NCI-H524 treated with DMSO at 0.1 percent for 48 hours (cell line): ENCODE results near the gene RAB8B.
A peak's percentile ranks its signal among the peaks of the same experiment; 100 is the strongest.

ENCODE experiments used
- DNase-seq: peaks from one replicate; lab custom pipeline; 2025; lab: John Stamatoyannopoulos, UW

Gene RAB8B

DNA sequence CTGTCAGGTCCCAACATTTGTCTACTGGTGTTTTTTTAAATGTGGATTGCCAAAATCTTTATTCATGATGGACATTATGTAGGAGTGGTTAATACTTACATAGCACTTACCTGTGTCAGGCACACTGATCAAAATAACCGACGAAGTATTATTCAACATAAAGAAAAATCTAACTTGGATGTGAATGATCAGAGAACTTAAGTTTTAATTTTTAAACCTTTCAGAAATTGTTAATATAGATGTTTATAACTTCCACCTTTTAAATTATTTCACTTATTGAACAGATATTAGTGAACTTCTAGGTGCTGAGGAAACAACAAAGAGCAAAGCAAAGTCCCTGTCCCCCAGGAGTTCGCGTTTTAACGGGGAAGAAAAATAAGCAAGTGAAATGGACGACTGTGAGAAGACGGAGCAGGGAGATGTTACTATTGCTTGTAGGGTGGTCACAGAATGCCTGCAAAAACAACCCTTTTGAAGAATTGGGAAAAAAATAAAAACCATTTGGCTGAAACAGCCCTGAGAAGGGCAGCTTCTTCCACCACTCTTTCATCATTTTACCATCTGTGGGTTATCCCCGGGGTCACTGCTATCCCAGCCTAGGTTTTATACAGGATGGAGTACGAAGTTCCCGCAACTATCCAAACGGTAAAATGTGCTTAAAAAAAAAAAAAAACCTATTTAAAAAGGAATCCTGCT is 87.1 kb downstream of the RAB8B start:
- DNase-seq = no peak

DNA sequence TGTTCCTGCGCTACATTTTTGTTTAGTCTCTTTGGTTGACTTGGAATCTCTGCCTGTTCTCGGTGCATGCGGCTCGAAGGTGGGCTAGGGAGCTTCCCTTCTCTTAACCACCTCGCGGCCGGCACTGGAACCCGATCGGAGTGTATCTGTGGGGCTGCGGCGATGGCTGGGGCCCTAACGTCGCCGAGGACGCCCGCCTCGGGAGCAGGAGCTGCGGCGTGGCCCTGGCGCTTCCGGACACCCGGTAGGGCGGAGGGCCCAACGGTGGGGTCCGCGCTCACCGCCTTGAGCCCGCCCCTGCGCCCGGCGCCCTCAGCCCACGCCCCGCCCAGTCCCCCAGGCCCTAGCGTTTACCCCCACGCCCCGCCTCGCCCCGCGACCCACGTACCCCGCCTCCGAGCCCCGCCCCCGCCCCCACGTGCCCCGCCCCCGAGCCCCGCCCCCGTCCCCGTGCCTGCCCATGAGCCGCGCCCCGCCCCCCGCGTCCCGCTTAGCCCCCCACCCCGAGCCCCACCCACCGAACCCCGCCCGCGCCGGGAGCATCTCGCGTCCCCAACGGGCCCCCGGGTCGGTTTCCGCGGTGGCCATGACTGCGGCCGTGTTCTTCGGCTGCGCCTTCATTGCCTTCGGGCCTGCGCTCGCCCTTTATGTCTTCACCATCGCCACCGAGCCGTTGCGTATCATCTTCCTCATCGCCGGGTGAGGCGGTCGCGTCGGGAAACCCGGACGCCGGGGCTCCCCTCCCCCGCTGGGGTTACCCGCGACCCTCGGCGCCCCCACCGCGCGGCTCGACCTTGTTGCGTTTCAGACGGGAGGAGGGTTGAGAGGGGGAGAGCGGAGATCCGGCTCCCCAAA is 87.9 kb downstream of the RAB8B start, which contains the start of gene APH1B:
TSS of gene APH1B (plus strand) at position 568 of the 855 bp plus-strand sequence. CDS start at position 587, 19 bp downstream.
- DNase-seq = peak; percentile 24

DNA sequence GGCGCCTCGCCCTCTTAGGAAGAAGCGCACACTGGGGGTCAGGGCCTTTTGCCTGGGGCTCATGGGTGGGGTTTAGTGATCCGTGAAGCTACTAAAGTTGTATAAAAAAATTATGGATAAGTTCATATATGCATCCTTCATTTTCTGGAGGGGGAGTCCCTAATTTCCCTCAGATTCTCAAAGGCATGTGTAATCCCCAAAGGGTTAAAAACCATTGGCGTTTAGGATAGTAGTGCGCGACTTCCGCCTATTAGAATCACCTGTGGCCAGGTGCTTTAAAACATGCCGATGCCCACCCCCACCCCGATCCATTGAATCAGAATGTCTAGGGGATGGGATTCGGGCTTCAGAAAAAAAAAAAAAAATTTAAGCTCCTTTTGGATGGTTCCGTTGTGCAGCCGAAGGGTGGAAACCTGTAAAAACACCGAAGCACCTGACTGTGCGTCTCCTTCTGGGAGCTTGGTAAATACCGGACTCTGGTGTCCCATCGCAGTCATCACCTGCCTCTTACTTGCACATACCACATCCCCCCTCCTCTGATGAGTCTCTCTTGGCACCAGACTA is 88.6 kb downstream of the RAB8B start:
- no peak for DNase-seq

DNA sequence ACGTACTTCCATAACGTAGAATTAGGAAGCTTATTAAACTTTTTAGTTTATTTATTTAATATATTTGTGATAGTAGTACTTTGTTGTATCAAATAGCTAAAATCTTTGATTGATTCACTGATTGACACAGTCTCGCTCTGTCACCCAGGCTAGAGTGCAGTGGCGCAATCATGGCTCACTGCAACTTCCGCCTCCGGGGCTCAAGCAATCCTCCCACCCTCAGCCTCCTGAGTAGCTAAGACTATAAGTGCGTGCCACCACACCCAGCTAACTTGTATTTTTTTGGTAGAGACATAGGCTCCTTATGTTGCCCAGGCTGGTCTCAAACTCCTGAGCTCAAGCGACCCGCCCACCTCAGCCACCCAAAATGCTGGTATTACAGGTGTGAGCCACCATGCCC is 93.7 kb downstream of the RAB8B start:
- DNase-seq = no peak

DNA sequence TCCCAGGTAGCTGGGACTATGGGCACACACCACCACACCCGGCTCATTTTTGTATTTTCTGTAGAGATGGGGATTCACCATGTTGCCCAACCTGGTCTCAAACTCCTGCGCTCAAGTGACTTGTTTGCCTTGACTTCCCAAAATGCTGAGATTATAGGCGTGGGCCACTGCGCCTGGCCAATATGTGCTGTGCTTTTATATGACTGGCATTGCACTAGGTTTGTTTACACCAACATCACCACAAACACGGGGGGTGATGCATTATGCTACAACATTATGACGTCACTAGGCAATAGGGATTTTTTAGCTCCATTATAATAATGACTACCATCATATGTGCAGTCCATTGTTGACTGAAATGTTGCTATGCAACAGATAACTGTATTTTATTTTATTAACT is 94.9 kb downstream of the RAB8B start:
- DNase-seq = no peak

DNA sequence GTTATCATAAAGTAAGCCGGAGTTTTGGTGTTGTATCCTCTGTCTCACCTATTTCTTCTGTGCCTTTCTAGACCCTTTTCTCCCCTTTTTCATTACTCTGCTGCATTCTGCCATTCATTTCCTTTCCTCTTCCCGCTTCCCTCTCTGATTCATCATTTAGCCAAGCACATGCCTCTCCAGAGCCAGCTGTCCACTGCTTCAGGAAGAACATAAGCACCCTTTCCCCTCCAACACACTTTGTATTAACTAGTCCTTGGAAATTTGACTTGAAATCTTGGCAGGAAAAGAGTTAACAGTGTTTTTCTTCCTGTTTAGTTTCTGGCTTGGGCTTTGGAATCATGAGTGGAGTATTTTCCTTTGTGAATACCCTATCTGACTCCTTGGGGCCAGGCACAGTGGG is 97.7 kb downstream of the RAB8B start:
- DNase-seq = no peak

DNA sequence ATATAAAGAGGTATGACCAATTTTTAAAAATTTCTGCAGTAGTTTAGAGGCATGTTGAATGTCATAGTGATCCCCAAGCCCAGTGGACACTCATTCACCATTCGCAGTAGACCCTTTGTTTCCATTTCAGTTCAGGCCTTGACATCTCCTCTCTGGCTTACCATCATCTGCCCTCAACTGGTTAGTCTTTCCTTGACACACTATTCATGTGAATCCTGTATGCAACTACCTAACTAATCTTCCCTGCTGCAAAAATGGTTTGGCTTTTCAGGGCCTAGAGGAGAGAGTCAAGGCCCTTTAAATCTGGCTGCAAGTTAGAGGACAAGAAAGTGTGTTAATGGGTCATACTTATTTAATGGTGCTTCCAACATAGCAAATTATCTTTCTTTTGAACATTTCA is 98.9 kb downstream of the RAB8B start:
- DNase-seq = no peak

DNA sequence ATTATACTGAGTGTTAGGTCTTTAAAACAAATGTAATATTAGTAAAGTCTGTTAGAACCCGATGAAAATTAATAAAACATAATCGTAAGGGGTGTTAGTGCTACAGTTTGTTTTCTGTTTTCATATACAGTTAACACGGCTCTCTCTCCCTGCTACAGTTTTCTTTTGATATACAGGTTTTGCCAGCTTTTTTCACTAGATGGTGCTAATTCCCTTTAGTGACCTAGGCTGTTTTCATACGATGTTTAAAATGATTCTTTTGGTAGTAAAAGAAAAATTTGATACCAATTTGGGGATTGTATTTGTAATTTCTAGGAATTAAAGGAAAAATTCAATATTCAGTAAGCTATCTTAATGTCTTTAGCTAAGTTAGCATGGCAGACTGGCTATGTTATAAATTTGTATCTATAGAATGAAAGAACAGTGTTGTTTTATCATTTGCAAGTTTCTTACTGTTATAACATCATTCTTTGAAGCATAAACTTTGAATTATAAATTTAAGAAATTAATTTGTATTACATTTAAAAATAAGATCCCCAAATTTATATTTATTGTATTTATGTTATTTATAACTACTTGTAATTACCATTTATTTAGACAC is 99.5 kb downstream of the RAB8B start:
- DNase-seq = peak; percentile 29

DNA sequence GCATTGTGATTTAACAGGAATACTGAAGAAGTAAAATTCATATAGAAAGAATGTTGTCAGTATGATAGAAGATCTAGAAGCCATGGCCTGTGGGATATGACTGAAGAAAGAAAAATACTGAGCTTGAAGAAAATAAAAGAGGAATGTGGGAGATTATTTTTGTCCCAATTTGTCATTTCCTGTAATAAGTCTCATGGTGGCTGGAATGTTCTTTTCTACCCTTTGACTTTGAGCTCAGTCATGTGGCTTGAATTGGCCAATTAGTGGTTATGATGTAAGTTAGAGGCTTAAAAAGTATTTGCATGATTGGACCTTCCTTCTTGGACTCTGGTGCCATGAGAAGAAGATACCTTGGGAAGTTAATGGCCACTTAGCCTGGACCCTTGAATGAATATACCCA is 102.1 kb downstream of the RAB8B start:
- no peak for DNase-seq

DNA sequence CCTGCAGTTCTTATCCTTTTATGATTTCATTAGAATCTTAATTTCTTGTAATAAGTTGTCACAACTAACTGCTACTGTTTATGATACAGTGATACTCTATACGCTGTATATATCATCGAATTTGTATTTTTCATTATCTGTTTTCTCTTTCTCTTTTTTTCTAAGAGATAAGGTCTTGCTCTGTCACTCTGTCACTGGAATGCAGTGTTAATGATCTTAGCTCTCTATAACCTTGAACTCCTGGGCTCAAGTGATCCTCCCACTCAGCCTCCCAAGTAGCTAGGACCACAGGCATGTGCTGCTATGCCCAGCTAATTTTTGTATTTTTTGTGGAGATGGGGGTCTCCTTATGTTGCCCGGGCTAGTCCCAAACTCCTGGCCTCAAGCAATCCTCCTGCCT is 102.8 kb downstream of the RAB8B start:
- no peak for DNase-seq

DNA sequence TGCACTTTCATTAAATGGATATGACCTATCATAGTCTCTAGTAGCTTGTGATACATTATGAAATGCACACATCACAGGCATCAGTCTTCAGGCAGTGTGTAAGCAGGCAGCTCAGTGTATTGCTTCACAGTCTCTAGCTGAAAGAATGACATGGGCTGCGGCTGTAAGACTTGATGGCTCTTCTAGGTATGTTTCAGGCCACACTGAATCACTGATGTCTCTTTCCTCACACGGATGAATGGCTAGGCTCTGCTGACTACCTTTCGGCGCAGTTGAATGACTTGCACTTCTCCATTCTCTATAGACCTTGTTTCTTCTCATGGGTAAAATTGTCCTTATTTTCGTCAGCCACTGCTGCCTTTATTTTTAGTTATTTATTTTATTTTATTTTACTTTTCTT is 103.4 kb downstream of the RAB8B start:
- no peak for DNase-seq

DNA sequence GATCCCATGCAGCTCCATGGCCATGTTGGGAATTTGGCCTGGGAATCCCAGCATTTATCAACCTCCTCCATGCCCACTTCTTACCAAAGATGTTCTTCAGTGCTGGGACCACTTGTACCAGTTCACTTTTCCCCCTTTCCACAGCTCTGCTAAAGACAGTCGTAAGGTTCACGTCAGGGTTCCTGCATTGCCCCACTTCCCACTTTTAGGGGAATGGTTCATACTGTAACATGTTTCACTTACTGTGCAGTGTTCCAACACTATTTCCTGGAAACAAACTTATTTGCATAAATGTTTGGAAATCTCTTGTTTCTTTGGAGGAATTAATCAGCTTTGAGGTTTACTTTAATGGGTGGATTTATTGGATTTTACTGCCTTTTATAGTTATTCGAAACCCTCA is 105.0 kb downstream of the RAB8B start:
- no peak for DNase-seq

DNA sequence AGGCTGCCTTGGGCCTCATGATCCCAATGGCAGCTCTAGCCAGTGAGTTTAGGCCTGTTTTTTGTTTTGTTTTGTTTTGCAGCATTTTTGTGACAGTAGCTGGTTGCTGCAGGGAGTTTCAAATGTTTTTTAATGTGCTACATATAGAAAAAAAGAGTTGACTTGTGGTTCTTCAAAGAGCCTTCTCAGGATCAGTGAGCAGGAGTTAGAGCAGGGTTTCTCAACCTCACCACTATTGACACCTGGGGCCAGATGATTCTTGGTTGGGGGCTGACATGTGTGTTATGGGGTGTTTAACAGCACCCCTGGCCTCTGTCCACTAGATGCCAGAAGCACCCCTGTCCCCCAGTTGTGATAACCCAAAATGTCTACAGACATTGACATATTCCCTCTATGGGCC is 105.9 kb downstream of the RAB8B start:
- DNase-seq = no peak

DNA sequence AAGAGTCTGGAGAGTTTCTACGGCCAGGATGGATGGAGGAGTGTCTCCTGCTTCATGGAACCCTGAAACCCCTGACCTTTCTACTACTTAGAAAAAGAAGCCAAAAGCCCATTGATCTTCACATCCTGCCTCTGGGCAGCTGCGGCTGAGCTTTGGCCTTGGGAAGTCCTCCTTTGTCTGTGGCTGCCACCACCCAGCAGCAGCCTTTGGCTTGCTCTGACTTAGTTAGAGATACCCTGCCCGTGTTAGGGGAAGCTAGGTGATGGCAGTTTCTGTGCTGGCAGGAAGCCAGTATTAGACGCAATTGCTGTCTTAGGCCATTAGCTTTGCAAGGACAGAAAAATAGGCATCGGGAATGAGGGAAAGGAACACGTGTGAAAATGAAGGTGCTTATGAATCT is 106.8 kb downstream of the RAB8B start:
- DNase-seq = no peak

DNA sequence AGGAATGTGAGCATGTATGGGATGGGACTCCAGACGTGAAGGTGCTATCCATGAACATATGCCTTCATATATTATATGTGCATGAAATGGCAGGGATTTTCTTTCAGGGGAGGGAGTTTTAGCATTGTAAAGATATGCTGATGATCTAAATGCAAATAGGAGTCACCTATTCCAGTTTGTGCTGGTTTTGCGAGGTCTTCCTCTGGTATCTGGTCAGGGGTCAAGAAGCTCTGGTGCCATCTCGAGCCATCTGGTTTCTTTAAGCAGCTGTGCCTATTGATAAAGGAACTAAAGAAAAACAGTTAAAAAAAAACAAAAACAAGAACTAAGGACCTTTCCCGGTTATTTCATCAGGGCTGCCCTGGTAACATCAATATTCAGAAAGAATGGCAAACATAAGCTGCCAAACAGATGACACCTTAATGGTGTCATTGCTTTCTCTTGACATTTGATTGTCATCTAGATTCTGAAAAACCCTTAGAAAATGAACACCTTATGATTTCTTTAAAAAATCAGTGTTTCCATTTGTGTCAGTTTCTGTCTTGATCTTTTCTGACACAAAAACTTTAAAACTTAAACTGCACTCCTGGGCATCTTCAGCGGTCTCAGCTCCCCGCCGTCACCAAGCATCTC is 110.7 kb downstream of the RAB8B start:
- DNase-seq = no peak

DNA sequence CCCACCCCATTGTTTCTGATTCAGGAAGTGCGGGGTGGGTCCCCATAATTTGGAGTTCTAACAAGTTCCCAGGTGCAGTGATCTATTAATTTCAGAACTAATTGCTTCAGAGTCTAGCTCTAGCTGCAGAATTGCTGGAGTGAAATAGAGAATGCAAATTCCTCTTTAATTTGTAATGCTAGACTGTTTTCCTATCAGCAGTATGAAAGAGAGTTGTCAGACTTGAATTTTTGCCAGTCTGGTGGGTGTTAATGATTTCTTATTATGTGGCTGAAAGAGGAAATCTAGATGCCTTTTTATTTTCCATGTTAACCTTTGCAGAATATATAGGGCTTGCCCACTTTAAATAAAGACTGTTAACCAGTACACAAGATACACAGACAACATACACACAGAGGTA is 111.7 kb downstream of the RAB8B start:
- no peak for DNase-seq

DNA sequence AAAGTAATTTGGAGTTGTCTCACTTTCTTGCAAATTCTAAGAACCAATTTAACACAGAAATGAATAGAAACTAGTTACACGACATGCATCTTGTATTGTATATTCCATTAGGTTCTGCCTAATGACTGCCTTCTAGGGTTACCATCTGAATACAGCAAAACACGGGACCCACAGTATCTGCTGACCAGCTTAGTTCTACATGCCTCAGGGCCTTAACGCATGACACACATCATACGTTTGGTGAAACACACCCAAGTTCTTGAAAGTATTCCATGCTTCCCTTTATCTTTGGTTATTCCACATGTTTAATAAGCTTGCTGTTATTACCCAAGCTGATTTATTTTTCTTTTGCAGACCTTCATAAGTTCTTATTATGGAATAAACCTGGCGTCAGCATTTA is 115.9 kb downstream of the RAB8B start:
- DNase-seq = no peak

DNA sequence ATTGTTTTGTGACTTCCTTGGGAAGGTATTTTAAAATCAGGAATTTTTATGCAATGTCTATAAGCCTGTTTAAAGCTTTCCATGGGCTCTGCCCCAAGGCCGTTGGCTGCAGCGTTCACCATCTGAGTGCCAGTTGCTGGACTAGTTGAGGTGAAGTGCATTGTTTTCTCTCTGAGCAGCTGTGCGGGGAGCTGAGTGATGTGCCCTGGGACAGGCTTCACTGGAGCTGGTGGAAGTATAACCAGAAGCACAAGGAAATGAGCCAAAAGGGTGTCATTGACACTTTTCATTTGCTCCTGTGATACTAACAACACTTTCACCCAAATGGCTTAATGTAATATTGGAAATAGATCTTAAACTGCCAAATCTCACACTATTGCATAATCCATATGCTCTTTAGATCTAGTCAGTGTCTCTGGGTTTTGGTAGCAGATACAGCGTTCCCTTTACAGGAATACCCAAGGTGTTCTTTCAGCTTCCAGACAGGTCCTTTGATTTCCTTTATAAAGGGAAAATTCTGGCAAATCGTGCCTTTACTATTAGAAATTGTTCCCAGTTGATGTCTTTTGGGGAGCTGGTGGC is 117.2 kb downstream of the RAB8B start:
- no peak for DNase-seq

DNA sequence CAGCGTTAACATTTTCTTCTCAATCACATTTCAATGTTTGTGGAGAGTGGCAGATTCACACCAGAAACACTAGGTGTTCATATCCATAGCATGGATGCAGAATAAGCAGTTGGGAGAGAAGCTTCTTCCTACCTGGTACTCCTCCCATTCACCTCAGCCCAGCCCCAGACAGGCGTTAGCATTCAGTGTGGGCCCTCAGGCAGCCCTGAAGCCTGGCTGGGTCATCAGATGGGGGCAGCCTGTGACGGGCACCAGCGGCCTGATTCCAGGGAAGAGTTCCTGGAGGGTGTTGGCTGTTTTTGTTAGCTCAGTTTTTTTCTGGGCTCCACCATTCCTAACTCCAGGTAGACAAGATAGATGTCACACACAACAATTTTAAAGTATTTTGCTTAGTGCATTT is 119.1 kb downstream of the RAB8B start:
- no peak for DNase-seq

DNA sequence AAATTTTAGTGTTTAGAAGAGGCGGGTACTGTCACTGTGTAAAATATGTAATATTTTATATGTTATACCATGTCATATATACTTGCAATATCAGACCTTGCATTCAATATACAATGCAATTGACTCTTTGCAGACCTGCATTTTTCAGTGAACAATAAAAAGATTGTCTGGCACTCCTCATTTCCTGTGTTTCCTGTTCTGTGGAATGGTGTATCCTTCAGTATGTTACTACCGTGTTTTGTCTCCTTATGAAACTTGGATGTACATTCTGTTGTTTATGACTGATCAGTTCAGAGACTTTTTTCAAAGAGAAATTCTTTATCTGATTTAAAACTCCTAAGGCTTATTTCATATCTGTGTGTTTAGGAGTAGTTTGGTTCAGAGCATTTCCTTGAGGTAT is 119.5 kb downstream of the RAB8B start:
- DNase-seq = no peak

DNA sequence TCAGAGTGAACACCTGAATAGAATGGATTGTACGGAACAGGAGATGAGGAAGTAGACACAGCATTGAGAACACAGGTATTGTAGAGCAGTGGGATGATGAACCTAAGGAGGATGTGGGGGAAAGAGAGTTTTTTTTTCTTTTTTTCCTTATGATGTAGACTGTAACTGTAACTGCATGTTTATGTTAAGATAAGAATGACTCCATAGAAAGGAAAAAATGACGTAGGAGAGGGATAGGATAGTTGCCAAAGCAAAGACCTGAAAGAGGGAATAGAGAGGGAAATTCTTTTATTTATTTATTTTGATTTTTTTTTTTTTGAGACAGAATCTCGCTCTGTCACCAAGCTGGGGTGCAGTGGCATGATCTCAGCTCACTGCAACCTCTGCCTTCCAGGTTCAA is 121.2 kb downstream of the RAB8B start:
- DNase-seq = no peak

DNA sequence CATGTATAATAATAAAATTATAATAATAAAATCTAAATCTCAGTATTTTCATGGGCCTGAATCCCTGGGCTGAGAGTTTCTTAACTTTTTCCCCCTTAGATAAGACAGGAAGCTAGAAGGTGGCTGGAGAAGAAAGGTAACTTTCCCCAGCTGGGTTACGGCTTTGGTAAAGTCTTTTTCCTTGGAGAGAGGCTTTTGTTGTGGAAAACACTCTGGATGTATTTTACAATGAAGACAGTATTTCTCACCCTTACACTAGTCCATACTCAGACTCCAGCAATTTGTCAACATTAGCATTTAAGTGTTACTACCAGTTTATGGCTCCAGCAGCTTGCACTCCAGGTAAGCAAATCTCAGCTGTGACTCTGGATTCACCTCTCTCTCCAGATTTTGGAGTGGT is 122.9 kb downstream of the RAB8B start:
- no peak for DNase-seq
